Stimulated activated naive CD8-positive, alpha-beta T cell treated with anti-CD3 and anti-CD28 coated beads, Interleukin-15, Interleukin-2, amounts not matched to agents 100 ng/mL and 50 ng/mL, for 24 hours (primary cell): ENCODE measurements around the gene MRC2.
"Not testable (repeated sequence)": the region's sequence is repeated elsewhere in the genome, so short reads cannot be mapped to it uniquely, and the experiment has no call there.

Experiments
- H3K27ac Mint-ChIP-seq: one replicate; pipeline ENCODE4 v1.8.0; 2021; ENCODE audit warnings: mild to moderate bottlenecking, mixed read lengths
- H3K27me3 Mint-ChIP-seq: one replicate; pipeline ENCODE4 v1.8.0; 2021; ENCODE audit warnings: mixed read lengths
- H3K36me3 Mint-ChIP-seq: one replicate; pipeline ENCODE4 v1.8.0; 2021; ENCODE audit warnings: low read depth, mixed read lengths
- H3K4me1 Mint-ChIP-seq: one replicate; pipeline ENCODE4 v1.8.0; 2021; ENCODE audit warnings: low read depth, mixed read lengths
- H3K4me3 Mint-ChIP-seq: one replicate; pipeline ENCODE4 v1.8.0; 2021; ENCODE audit warnings: mild to moderate bottlenecking, mixed read lengths
- H3K9me3 Mint-ChIP-seq: one replicate; pipeline ENCODE4 v1.8.0; 2021; ENCODE audit warnings: mixed read lengths

Gene MRC2

GRCh38 chr17:62684179-62684578 lies 56.7 kb downstream of the MRC2 start:
- Mint-ChIP-seq H3K27ac (no peak overlapping the region), H3K4me1 (no peaks in the 10 kb centered on the region), H3K36me3 (no peaks in the 10 kb centered on the region), H3K27me3 (no peaks in the 10 kb centered on the region), H3K4me3 (no peak overlapping the region), H3K9me3 (no peaks in the 10 kb centered on the region)

GRCh38 chr17:62687997-62688396 lies 60.5 kb downstream of the MRC2 start:
- Mint-ChIP-seq H3K4me3 (no peak overlapping the region), H3K9me3 (no peaks in the 10 kb centered on the region), H3K27ac (no peak overlapping the region), H3K27me3 (no peaks in the 10 kb centered on the region), H3K36me3 (no peaks in the 10 kb centered on the region), H3K4me1 (no peaks in the 10 kb centered on the region)

- H3K27ac Mint-ChIP-seq = no peak overlapping the region
- H3K4me1 Mint-ChIP-seq = no peaks in the 10 kb centered on the region
- no peaks in the 10 kb centered on the region for H3K36me3 Mint-ChIP-seq
- H3K4me3 Mint-ChIP-seq = no peak overlapping the region
- no peaks in the 10 kb centered on the region for H3K27me3 Mint-ChIP-seq
- H3K9me3 Mint-ChIP-seq = no peaks in the 10 kb centered on the region
Measured at GRCh38 chr17:62688398-62689160, 61.1 kb downstream of the MRC2 start.

- no peak overlapping the region for H3K4me3 Mint-ChIP-seq
- H3K9me3 Mint-ChIP-seq = no peaks in the 10 kb centered on the region
- no peak overlapping the region for H3K27ac Mint-ChIP-seq
- no peaks in the 10 kb centered on the region for H3K36me3 Mint-ChIP-seq
- H3K4me1 Mint-ChIP-seq = no peaks in the 10 kb centered on the region
- H3K27me3 Mint-ChIP-seq = no peaks in the 10 kb centered on the region
Measured at GRCh38 chr17:62689441-62690167, 62.1 kb downstream of the MRC2 start.

GRCh38 chr17:62690168-62690897 lies 62.9 kb downstream of the MRC2 start:
- Mint-ChIP-seq H3K9me3 (no peaks in the 10 kb centered on the region), H3K4me3 (no peak overlapping the region), H3K27ac (no peak overlapping the region), H3K27me3 (no peaks in the 10 kb centered on the region), H3K4me1 (no peaks in the 10 kb centered on the region), H3K36me3 (no peaks in the 10 kb centered on the region)

- H3K36me3 Mint-ChIP-seq, H3K27ac Mint-ChIP-seq, H3K4me1 Mint-ChIP-seq, H3K27me3 Mint-ChIP-seq, H3K9me3 Mint-ChIP-seq, H3K4me3 Mint-ChIP-seq: not testable (repeated sequence)
Measured at GRCh38 chr17:62691589-62691915, 64.1 kb downstream of the MRC2 start.

- Mint-ChIP-seq H3K4me1 (no peaks in the 10 kb centered on the region), H3K27ac (no peak overlapping the region), H3K27me3 (no peaks in the 10 kb centered on the region), H3K9me3 (no peaks in the 10 kb centered on the region), H3K36me3 (no peaks in the 10 kb centered on the region), H3K4me3 (no peak overlapping the region)
Measured at GRCh38 chr17:62692159-62692651, 64.7 kb downstream of the MRC2 start.

- Mint-ChIP-seq H3K27ac (no peak overlapping the region), H3K4me3 (no peak overlapping the region), H3K36me3 (no peaks in the 10 kb centered on the region), H3K9me3 (no peaks in the 10 kb centered on the region), H3K27me3 (no peaks in the 10 kb centered on the region), H3K4me1 (no peaks in the 10 kb centered on the region)
Measured at GRCh38 chr17:62692721-62693431, 65.4 kb downstream of the MRC2 start.

GRCh38 chr17:62693616-62694409 lies 66.3 kb downstream of the MRC2 start:
- Mint-ChIP-seq H3K4me1 (no peaks in the 10 kb centered on the region), H3K36me3 (no peaks in the 10 kb centered on the region), H3K4me3 (no peak overlapping the region), H3K9me3 (no peaks in the 10 kb centered on the region), H3K27me3 (no peaks in the 10 kb centered on the region), H3K27ac (no peak overlapping the region)

GRCh38 chr17:62695093-62695738 lies 67.7 kb downstream of the MRC2 start:
- H3K4me3 Mint-ChIP-seq, H3K27me3 Mint-ChIP-seq, H3K36me3 Mint-ChIP-seq, H3K9me3 Mint-ChIP-seq, H3K4me1 Mint-ChIP-seq, H3K27ac Mint-ChIP-seq: not testable (repeated sequence)

GRCh38 chr17:62696256-62696655 lies 68.8 kb downstream of the MRC2 start:
- Mint-ChIP-seq H3K27me3 (peaks cover 4% of the 10 kb centered on the region), H3K27ac (no peak overlapping the region), H3K4me1 (no peaks in the 10 kb centered on the region), H3K36me3 (no peaks in the 10 kb centered on the region), H3K4me3 (no peak overlapping the region), H3K9me3 (no peaks in the 10 kb centered on the region)

GRCh38 chr17:62696726-62697490 lies 69.4 kb downstream of the MRC2 start:
- H3K27me3 Mint-ChIP-seq = peaks cover 4% of the 10 kb centered on the region
- H3K9me3 Mint-ChIP-seq = no peaks in the 10 kb centered on the region
- H3K27ac Mint-ChIP-seq = no peak overlapping the region
- no peaks in the 10 kb centered on the region for H3K4me1 Mint-ChIP-seq
- no peak overlapping the region for H3K4me3 Mint-ChIP-seq
- H3K36me3 Mint-ChIP-seq = no peaks in the 10 kb centered on the region

- H3K4me3 Mint-ChIP-seq, H3K27ac Mint-ChIP-seq, H3K4me1 Mint-ChIP-seq, H3K27me3 Mint-ChIP-seq, H3K36me3 Mint-ChIP-seq, H3K9me3 Mint-ChIP-seq: not testable (repeated sequence)
Measured at GRCh38 chr17:62698459-62698858, 71.0 kb downstream of the MRC2 start.
